Right lobe of liver (tissue), 6 donors: ENCODE measurements around the gene TMEFF2. TPM values are rescaled to one million over a fixed set of nuclear protein-coding genes. Genes with fewer than 3 reads are reported as not detected.

ENCODE experiments used
- ATAC-seq, 4 donors: fragments of 200-7000 bp; cut with Tn5 transposase; one replicate each; pipeline ENCODE4 v1.9.1; 2020; ENCODE audit warnings: mild to moderate bottlenecking in 4 of 4, moderate library complexity in 4 of 4
- DNase-seq, 3 donors: peaks; one replicate each; pipeline ENCODE4 v3.0.0-alpha.2; 2020
- H3K27ac ChIP-seq, 3 donors: fragments of 200-600 bp; one replicate each; pipeline ENCODE4 v1.8.0; 2022
- H3K27me3 ChIP-seq, 2 donors: fragments of 200-600 bp; one replicate each; pipeline ENCODE4 v1.8.0; 2022
- H3K36me3 ChIP-seq, 4 donors: fragments of 200-600 bp; sonication (generic) in 1 of 4; one replicate each; pipeline versions ENCODE4 v1.5.1 to v1.8.0; 2017 to 2022; ENCODE audit warnings: control low read depth in 1 of 4
- H3K4me1 ChIP-seq, 4 donors: fragments of 200-600 bp; sonication (generic) in 1 of 4; one replicate each; pipeline versions ENCODE4 v1.5.1 to v1.8.0; 2017 to 2022; ENCODE audit warnings: control low read depth in 1 of 4
- H3K4me3 ChIP-seq, 3 donors: fragments of 200-600 bp; one replicate each; pipeline ENCODE4 v1.8.0; 2022
- H3K9me3 ChIP-seq, 4 donors: fragments of 200-600 bp; sonication (generic) in 1 of 4; one replicate each; pipeline versions ENCODE4 v1.5.1 to v1.8.0; 2017 to 2022; ENCODE audit warnings: control low read depth in 1 of 4
- POLR2A ChIP-seq: fragments of 450-650 bp; IDR thresholded peaks from one replicate; pipeline ENCODE4 v1.6.1; 2017; ENCODE audit warnings: antibody characterized with exemption, mild to moderate bottlenecking
- WGBS: methylation state at CpG from one replicate; pipeline ENCODE4 v1.1.6; 2018; ENCODE audit warnings: low coverage, low lambda C conversion rate; ENCODE audit not compliant: insufficient coverage; ENCODE audit errors: missing lambda C conversion rate; 5-methylcytosine and 5-hydroxymethylcytosine counted together
- intact Hi-C, 2 donors: fragments of 100-400 bp; cut with DNase I; formaldehyde crosslinking; loops; one replicate each; pipeline versions ENCODE4 v1.11.2 to v1.14.1; 2022
- total RNA-seq, 6 experiments: library from RNA; depleted of rRNA in 2 of 6; stranded (reverse); fragments of >200 nt in 2 of 6; fragmentation: NEBNext Ultra II Directional in 3 of 6; extraction: Animal tissue kit (Norgen Biotek cat#: 25700) in 3 of 6; gene quantifications; one replicate each; pipeline versions ENCODE4 v1.1.0 to v1.2.4, GENCODE V29; 2016 to 2023
- TF ChIP-seq, protein P1 (sequence below), 4 donors: fragments of 200-600 bp in 3 of 4; fragments of 450-650 bp in 1 of 4; IDR thresholded peaks; one replicate each; pipeline versions ENCODE4 v1.5.1 to v1.8.0; 2016 to 2022; ENCODE audit warnings: antibody characterized with exemption in 4 of 4, mild to moderate bottlenecking in 2 of 4
- donor health status: DM: no; HTN: yes; CAD: no.
- donor health status: DM: no; HTN: no; CAD: no.
- donor health status: DM: no; HTN: no; CAD: no.
- donor health status: DM: no; HTN: yes; CAD: no.
- donor health status: DM: no; HTN: yes; CAD: no.

TMEFF2 gene
- total RNA-seq, 6 experiments from 2014 or later, result not detected

DNA sequence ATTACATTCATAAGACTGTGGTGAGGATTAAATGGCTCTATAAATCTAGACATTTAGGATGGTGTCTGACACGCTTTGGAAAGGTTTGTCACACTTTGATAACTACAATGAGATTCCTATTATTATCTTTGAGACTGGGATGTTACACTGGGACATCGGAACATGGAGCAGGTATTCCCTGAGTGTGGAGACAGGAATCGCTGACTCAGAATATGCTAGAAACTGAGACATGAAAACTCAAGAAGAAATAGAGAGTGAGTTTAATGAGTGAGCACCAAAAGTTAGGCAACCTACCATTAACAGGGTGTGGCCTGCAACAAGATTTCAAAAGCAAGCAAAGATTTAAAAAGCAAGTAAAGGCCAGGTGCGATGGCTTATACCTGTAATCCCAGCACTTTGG is 145.4 kb downstream of the TMEFF2 start:
- 79% methylated on average over 4 of the region's 4 CpGs for WGBS
- intact Hi-C loops, result no loop called here

DNA sequence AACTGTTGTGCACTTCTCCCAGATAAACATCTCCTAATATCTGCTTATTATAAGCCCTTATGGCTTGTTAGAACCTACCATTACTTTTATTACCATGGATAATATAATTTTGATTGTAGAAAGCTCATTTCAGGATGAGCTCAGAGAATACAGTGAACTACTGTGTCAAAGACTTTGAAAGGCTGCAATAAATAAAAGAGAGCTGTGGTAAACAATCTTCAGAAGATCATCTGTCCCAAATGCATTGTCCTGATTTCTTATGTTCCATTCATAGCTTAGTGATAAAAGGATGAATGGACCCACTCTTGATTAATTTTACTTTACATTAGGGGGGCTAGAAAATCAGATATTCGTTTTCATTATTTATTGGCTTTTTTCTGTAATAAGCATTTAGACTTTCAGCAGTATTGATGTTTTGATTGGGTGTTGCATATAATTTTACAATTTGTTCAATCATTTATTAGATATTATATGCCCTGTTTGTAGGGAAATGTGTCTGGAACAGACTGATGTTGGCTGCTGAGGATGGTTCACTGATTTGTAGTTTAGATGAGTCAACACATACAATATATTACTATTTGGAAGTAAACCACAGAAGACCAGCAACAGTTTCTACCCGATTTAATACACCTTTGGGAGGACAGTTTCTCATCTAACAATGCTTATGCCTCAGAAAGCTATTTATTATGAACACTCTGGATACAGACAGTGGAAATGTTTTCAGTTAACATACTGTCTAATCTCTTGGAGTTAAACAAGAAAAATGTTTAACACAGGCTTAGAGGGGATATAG is 147.2 kb downstream of the TMEFF2 start:
- H3K36me3 ChIP-seq, result no peaks in the 10 kb centered on the region
- no peak overlapping the region for H3K4me3 ChIP-seq
- H3K27me3 ChIP-seq, result no peaks in the 10 kb centered on the region
- H3K9me3 ChIP-seq, result no peaks in the 10 kb centered on the region
- intact Hi-C loops, result no loop called here
- 71% methylated on average over 2 of the region's 2 CpGs for WGBS
- DNase-seq (no peak), ATAC-seq (no peak)
- no peak overlapping the region for H3K27ac ChIP-seq
- no peak for TF ChIP-seq POLR2A
- TF ChIP-seq, protein P1, sequence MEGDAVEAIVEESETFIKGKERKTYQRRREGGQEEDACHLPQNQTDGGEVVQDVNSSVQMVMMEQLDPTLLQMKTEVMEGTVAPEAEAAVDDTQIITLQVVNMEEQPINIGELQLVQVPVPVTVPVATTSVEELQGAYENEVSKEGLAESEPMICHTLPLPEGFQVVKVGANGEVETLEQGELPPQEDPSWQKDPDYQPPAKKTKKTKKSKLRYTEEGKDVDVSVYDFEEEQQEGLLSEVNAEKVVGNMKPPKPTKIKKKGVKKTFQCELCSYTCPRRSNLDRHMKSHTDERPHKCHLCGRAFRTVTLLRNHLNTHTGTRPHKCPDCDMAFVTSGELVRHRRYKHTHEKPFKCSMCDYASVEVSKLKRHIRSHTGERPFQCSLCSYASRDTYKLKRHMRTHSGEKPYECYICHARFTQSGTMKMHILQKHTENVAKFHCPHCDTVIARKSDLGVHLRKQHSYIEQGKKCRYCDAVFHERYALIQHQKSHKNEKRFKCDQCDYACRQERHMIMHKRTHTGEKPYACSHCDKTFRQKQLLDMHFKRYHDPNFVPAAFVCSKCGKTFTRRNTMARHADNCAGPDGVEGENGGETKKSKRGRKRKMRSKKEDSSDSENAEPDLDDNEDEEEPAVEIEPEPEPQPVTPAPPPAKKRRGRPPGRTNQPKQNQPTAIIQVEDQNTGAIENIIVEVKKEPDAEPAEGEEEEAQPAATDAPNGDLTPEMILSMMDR (IDR thresholded peaks at IDR 0.05), result no peak
- H3K4me1 ChIP-seq, result no peaks in the 10 kb centered on the region

More for the DNA sequence above, 145.4 kb downstream of the TMEFF2 start:
- no peak for TF ChIP-seq POLR2A
- TF ChIP-seq, protein P1 (IDR thresholded peaks at IDR 0.05), result no peak
- no peak for ATAC-seq
- Histone ChIP-seq H3K9me3 (no peaks in the 10 kb centered on the region), H3K27me3 (no peaks in the 10 kb centered on the region), H3K36me3 (no peaks in the 10 kb centered on the region), H3K4me1 (no peaks in the 10 kb centered on the region), H3K27ac (no peak overlapping the region), H3K4me3 (no peak overlapping the region)
- no peak for DNase-seq

DNA sequence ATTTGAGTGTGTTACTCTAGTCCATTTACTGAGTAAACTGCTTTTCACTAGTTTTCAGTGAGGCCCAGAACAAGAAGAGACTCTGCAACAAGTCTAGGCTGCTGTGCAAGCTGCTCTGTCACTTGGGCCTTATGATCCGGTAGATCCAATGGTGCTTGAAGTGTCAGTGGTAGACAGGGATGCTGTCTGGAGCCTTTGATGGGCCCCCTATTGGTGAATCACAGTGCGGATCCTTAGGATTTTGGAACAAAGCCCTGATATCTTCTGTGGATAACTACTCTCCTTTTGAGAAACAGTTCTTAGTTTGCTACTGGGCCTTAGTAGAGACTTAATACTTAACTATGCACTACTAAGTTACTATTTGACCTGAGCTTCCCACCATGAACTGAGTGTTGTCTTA is 150.2 kb downstream of the TMEFF2 start:
- Histone ChIP-seq H3K9me3 (no peaks in the 10 kb centered on the region), H3K4me3 (no peak overlapping the region), H3K27ac (no peak overlapping the region), H3K27me3 (no peaks in the 10 kb centered on the region), H3K4me1 (no peaks in the 10 kb centered on the region), H3K36me3 (no peaks in the 10 kb centered on the region)
- ATAC-seq (no peak), DNase-seq (no peak)
- WGBS, result no CpG with 5 or more reads among the region's 2 CpGs
- intact Hi-C loops, result no loop called here
- TF ChIP-seq, protein P1 (IDR thresholded peaks at IDR 0.05), result no peak
- no peak for TF ChIP-seq POLR2A

DNA sequence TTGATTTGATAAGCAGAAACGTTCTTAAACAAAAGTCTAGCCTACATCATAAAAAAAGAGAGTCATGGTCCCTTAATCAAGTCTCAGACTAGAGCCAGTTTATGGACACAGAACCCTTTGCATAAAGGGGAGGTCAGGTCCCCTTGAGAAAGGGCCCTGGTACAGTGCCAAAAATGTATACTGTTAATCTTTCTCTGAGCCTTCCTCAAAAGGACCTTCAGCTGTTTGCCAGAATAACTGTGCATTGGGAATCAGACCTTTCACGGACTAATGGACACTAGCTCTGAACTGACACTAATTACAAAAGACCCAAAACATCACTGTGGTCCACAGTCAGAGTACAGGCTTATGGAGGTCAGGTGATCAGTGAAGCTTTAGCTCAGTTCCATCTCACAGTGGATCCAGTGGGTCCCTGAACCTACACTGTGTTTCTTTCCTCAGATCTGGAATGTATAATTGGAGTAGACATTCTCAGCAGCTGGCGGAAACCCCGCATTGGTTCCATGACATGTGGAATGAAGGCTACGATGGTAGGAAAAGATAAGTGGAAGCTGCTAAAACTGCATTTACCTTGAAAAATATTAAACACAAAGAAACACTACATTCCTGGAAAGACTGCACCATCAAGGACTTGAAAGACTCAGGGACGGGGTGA is 151.4 kb downstream of the TMEFF2 start:
- H3K4me1 ChIP-seq, result no peaks in the 10 kb centered on the region
- 85% methylated on average over 6 of the region's 6 CpGs for WGBS
- no peak for DNase-seq

More for the DNA sequence above, 151.4 kb downstream of the TMEFF2 start:
- ATAC-seq, result no peak
- H3K27me3 ChIP-seq, result no peaks in the 10 kb centered on the region
- no peaks in the 10 kb centered on the region for H3K36me3 ChIP-seq
- H3K4me3 ChIP-seq, result no peak overlapping the region
- H3K27ac ChIP-seq, result no peak overlapping the region
- intact Hi-C loops, result no loop called here
- no peaks in the 10 kb centered on the region for H3K9me3 ChIP-seq
- TF ChIP-seq, protein P1 (IDR thresholded peaks at IDR 0.05), result no peak
- TF ChIP-seq POLR2A, result no peak
